HepG2 (cell line): ENCODE measurements around the gene SDC4. TPM values are rescaled to one million over a fixed set of nuclear protein-coding genes. Genes with fewer than 3 reads are reported as not detected.

Source experiments
- CHD2 ChIP-seq: IDR thresholded peaks from 2 replicates; pipeline ENCODE4 v1.6.1; 2011; ENCODE audit warnings: low read depth, low read length, improper control_type of control experiment
- E2F1 ChIP-seq: sonication (generic); formaldehyde crosslinking; IDR thresholded peaks from 2 replicates; pipeline ENCODE4 v1.5.0; 2020; ENCODE audit warnings: missing genetic modification reagents
- TBX2 ChIP-seq: sonication (generic); formaldehyde crosslinking; IDR thresholded peaks from 2 replicates; pipeline ENCODE4 v1.5.0; 2020; ENCODE audit warnings: missing genetic modification reagents, mild to moderate bottlenecking, borderline replicate concordance
- THAP8 ChIP-seq: sonication (generic); formaldehyde crosslinking; IDR thresholded peaks from 2 replicates; pipeline ENCODE4 v1.5.1; 2020; ENCODE audit warnings: missing genetic modification reagents, mild to moderate bottlenecking, borderline replicate concordance
- TOPORS ChIP-seq: sonication (generic); formaldehyde crosslinking; IDR thresholded peaks from 2 replicates; pipeline ENCODE4 v1.8.0; 2023; ENCODE audit warnings: mild to moderate bottlenecking, missing genetic modification reagents
- ZNF142 ChIP-seq: sonication (generic); formaldehyde crosslinking; IDR thresholded peaks from 2 replicates; pipeline ENCODE4 v1.4.0; 2020; ENCODE audit warnings: missing genetic modification reagents
- ZNF224 ChIP-seq: sonication (generic); formaldehyde crosslinking; IDR thresholded peaks from 2 replicates; pipeline ENCODE4 v1.5.0; 2020; ENCODE audit warnings: mild to moderate bottlenecking, missing genetic modification reagents
- ZNF326 ChIP-seq: sonication (generic); formaldehyde crosslinking; IDR thresholded peaks from 2 replicates; pipeline ENCODE4 v1.4.0; 2020; ENCODE audit warnings: missing genetic modification reagents, borderline replicate concordance
- ZSCAN9 ChIP-seq: IDR thresholded peaks from 2 replicates; pipeline ENCODE4 v1.6.1; 2016; ENCODE audit warnings: borderline replicate concordance
- polyA plus RNA-seq, 8 experiments: library from polyadenylated mRNA; depleted of rRNA in 3 of 8; stranded (reverse) in 7 of 8; unstranded in 1 of 8; fragments of >200 nt; fragmentation: Illumina TruSeq in 4 of 8; extraction: Trizol in 4 of 8; gene quantifications; 2 replicates each; pipeline versions ENCODE4 v1.2.1 to v1.2.3, GENCODE V29; 2011 to 2016; ENCODE audit warnings: low read depth in 4 of 8, missing spikeins in 1 of 8, mixed read lengths in 1 of 8; ENCODE audit not compliant: insufficient read depth in 1 of 8
- total RNA-seq, 5 experiments: library from RNA; depleted of rRNA; stranded (reverse); fragments of >200 nt; fragmentation: Illumina TruSeq; extraction: Trizol; gene quantifications; 2 replicates each; pipeline ENCODE4 v1.2.3, GENCODE V29; 2016; ENCODE audit warnings: low read depth in 1 of 5
- TF ChIP-seq, protein P1 (sequence below): sonication (generic); formaldehyde crosslinking; conservative IDR thresholded peaks from 2 replicates; pipeline ENCODE4 v1.4.0; 2020; ENCODE audit warnings: missing genetic modification reagents
- TF ChIP-seq, protein P2 (sequence below): sonication (generic); formaldehyde crosslinking; IDR thresholded peaks from 2 replicates; pipeline ENCODE4 v1.4.0; 2020; ENCODE audit warnings: missing genetic modification reagents, mild to moderate bottlenecking, borderline replicate concordance
- TF ChIP-seq, protein P3 (sequence below): sonication (generic); formaldehyde crosslinking; IDR thresholded peaks from 2 replicates; pipeline ENCODE4 v1.4.0; 2020; ENCODE audit warnings: mild to moderate bottlenecking, missing genetic modification reagents

Gene SDC4
- total and polyA plus RNA-seq, 2 of the 13 experiments (the other 11 are each of a cell fraction or from before 2014, with no cell fraction given): 49.0 to 65.1 TPM

DNA sequence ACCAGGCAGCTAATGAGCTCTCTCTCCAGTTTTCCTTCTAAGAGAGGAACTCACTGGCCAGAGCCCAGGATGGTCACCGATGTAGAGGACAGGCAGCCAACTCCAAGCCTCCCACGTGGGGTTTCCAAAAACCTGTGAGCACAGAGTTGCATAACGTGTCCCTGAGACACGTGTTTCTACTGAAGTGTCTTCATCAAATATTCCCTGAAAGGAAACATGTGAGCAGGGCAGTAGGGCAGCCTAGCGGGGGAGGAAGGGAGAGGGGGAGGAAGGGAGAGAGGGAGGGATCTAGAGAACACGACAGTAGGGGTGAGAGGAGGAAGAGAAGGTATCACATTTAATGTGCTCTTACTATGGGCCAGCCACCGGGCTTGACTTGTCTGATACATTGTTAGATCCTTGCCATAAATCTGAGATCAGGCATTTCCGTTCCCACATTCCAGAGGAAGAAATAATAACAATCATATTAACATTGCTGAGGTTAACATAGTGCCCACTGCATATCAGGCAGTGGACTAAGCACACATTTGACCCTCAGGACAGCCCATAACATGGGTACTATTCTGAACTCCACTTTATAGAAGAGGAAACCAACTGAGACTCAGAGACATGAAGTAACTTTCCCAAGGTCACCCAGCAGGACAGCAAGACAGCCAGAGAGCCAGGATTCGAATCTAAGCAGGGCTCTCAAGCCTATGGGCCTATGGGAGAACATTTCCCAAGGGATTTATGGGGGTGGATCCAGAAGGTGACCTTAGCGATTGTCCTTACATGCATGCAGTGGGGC, 10.3 kb upstream of the SDC4 start (continued):
- TF ChIP-seq ZNF142 (CRISPR knock-in tag): no peak
- TF ChIP-seq ZNF224: no peak
- TF ChIP-seq TBX2 (CRISPR knock-in tag): peak; percentile 50
- TF ChIP-seq, protein P1, sequence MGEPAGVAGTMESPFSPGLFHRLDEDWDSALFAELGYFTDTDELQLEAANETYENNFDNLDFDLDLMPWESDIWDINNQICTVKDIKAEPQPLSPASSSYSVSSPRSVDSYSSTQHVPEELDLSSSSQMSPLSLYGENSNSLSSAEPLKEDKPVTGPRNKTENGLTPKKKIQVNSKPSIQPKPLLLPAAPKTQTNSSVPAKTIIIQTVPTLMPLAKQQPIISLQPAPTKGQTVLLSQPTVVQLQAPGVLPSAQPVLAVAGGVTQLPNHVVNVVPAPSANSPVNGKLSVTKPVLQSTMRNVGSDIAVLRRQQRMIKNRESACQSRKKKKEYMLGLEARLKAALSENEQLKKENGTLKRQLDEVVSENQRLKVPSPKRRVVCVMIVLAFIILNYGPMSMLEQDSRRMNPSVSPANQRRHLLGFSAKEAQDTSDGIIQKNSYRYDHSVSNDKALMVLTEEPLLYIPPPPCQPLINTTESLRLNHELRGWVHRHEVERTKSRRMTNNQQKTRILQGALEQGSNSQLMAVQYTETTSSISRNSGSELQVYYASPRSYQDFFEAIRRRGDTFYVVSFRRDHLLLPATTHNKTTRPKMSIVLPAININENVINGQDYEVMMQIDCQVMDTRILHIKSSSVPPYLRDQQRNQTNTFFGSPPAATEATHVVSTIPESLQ: no peak
- no peak for TF ChIP-seq THAP8 (CRISPR knock-in tag)
- TF ChIP-seq E2F1: no peak
- TF ChIP-seq, protein P2, sequence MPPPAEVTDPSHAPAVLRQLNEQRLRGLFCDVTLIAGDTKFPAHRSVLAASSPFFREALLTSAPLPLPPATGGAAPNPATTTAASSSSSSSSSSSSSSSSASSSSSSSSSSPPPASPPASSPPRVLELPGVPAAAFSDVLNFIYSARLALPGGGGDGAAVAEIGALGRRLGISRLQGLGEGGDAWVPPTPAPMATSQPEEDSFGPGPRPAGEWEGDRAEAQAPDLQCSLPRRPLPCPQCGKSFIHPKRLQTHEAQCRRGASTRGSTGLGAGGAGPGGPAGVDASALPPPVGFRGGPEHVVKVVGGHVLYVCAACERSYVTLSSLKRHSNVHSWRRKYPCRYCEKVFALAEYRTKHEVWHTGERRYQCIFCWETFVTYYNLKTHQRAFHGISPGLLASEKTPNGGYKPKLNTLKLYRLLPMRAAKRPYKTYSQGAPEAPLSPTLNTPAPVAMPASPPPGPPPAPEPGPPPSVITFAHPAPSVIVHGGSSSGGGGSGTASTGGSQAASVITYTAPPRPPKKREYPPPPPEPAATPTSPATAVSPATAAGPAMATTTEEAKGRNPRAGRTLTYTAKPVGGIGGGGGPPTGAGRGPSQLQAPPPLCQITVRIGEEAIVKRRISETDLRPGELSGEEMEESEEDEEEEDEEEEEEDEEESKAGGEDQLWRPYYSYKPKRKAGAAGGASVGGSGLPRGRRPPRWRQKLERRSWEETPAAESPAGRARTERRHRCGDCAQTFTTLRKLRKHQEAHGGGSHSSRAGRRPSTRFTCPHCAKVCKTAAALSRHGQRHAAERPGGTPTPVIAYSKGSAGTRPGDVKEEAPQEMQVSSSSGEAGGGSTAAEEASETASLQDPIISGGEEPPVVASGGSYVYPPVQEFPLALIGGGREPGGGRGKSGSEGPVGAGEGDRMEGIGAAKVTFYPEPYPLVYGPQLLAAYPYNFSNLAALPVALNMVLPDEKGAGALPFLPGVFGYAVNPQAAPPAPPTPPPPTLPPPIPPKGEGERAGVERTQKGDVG (CRISPR knock-in tag): no peak
- TF ChIP-seq ZNF326 (CRISPR knock-in tag): no peak
- TF ChIP-seq, protein P3, sequence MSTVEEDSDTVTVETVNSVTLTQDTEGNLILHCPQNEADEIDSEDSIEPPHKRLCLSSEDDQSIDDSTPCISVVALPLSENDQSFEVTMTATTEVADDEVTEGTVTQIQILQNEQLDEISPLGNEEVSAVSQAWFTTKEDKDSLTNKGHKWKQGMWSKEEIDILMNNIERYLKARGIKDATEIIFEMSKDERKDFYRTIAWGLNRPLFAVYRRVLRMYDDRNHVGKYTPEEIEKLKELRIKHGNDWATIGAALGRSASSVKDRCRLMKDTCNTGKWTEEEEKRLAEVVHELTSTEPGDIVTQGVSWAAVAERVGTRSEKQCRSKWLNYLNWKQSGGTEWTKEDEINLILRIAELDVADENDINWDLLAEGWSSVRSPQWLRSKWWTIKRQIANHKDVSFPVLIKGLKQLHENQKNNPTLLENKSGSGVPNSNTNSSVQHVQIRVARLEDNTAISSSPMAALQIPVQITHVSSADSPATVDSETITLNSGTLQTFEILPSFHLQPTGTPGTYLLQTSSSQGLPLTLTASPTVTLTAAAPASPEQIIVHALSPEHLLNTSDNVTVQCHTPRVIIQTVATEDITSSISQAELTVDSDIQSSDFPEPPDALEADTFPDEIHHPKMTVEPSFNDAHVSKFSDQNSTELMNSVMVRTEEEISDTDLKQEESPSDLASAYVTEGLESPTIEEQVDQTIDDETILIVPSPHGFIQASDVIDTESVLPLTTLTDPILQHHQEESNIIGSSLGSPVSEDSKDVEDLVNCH: 0 out of 2 replicates have a peak, but pooled peaks have one; percentile 34
- no peak for TF ChIP-seq CHD2
- no peak for TF ChIP-seq TOPORS (CRISPR knock-in tag)
- TF ChIP-seq ZSCAN9 (CRISPR knock-in tag): no peak
